Fibroblast of villous mesenchyme (primary cell): Measurements from ENCODE around the gene NUMB. TPM values are rescaled to one million over a fixed set of nuclear protein-coding genes. Genes with fewer than 3 reads are reported as not detected.

Experiments
- DNase-seq: peaks from one replicate; pipeline ENCODE4 v3.0.0-alpha.2; 2010; ENCODE audit warnings: low read depth
- H3K4me3 ChIP-seq: 2 replicates; pipeline ENCODE4 v1.5.1; 2011; ENCODE audit warnings: low read depth, mild to moderate bottlenecking, low read length
- total RNA-seq: library from RNA; depleted of rRNA; stranded (reverse); fragments of >200 nt; gene quantifications from 2 replicates; pipeline ENCODE4 v1.2.3, GENCODE V29; 2012
- TF ChIP-seq, protein P1 (sequence below): IDR thresholded peaks from 2 replicates; pipeline ENCODE4 v1.5.1; 2012; ENCODE audit warnings: low read depth, mild to moderate bottlenecking, low read length; ENCODE audit not compliant: insufficient read depth

The NUMB gene
- total RNA-seq, 1 donor, result 35.4 TPM

DNA sequence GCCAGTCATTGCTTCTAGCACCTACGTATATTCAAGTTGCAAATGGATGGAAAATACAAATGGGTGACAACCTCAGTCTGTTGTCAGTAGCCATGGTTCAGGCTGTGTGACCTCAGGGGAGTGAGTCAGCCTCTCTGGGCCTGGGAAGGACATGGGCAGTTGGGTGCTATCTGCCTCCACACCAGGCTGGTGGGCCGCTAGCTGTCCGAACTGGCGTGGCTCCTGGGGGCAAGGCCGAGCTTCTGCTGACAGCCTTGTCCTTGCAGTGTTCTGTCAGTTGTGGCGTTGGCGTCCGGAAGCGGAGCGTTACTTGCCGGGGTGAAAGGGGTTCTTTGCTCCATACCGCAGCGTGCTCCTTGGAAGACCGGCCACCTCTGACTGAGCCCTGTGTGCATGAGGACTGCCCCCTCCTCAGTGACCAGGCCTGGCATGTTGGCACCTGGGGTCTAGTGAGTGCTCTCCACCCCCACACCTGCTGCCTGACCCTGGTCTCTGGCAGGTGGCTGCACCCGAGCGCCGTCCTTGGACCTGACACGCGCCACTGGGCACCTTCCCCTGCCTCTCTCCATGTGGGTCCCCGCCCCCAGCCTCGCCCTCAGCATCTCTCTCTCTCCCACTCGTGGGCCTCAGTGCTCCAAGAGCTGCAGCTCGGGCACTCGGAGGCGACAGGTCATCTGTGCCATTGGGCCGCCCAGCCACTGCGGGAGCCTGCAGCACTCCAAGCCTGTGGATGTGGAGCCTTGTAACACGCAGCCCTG lies 203.9 kb downstream of the NUMB start:
- DNase-seq, result no peak
- TF ChIP-seq, protein P1, sequence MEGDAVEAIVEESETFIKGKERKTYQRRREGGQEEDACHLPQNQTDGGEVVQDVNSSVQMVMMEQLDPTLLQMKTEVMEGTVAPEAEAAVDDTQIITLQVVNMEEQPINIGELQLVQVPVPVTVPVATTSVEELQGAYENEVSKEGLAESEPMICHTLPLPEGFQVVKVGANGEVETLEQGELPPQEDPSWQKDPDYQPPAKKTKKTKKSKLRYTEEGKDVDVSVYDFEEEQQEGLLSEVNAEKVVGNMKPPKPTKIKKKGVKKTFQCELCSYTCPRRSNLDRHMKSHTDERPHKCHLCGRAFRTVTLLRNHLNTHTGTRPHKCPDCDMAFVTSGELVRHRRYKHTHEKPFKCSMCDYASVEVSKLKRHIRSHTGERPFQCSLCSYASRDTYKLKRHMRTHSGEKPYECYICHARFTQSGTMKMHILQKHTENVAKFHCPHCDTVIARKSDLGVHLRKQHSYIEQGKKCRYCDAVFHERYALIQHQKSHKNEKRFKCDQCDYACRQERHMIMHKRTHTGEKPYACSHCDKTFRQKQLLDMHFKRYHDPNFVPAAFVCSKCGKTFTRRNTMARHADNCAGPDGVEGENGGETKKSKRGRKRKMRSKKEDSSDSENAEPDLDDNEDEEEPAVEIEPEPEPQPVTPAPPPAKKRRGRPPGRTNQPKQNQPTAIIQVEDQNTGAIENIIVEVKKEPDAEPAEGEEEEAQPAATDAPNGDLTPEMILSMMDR, result no peak
- H3K4me3 ChIP-seq, result no peak overlapping the region

- TF ChIP-seq, protein P1, result no peak
- H3K4me3 ChIP-seq, result no peak overlapping the region
- DNase-seq, result no peak
These were observed 204.6 kb downstream of the NUMB start for GRCh38 chr14:73253721-73254120.

GRCh38 chr14:73253323-73253610 lies 205.1 kb downstream of the NUMB start:
- no peak for DNase-seq
- H3K4me3 ChIP-seq, result no peak overlapping the region
- TF ChIP-seq, protein P1, result no peak

DNA sequence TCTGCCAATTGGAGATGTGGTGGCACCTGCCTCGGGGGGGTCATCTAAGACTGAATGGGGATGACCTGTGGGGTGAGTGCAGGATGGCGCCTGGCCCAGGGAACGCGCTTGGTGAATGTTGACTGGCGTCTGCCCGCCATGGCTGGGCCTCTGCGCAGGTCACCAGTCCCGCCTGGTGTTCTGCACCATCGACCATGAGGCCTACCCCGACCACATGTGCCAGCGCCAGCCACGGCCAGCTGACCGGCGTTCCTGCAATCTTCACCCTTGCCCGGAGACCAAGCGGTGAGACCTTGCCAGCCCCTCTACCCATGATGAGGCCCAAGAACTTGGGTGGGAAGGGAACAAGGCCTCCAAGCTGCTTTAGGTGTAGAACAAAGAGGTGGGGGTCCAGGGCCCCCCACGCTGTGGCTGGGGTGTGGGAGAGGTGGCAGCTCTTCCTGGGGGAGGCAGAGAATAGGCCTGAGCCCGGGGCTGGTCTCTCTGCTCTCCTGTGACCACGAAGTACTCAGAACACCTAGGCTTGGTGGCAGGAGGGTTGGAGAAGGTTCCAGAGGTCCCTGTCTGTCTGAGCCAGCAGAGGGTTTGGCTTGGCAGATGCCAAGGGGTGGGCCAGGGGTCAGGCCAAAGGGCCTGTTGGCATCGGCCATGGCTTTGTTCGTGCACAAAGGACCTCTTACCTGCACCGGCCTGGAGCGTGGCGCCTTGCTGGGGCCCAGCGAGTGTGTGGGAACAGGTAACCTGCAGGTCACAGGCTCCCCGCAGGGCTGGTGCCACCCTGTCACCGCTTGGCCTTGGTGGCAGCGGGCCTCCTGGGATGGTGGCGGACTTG lies 205.6 kb downstream of the NUMB start:
- no peak for DNase-seq
- H3K4me3 ChIP-seq, result no peak overlapping the region
- TF ChIP-seq, protein P1, result no peak

- DNase-seq, result no peak
- TF ChIP-seq, protein P1, result no peak
- H3K4me3 ChIP-seq, result no peak overlapping the region
These were observed 206.7 kb downstream of the NUMB start for GRCh38 chr14:73251516-73252215.

- DNase-seq, result no peak
- TF ChIP-seq, protein P1, result no peak
- no peak overlapping the region for H3K4me3 ChIP-seq
These were observed 207.4 kb downstream of the NUMB start for GRCh38 chr14:73250781-73251500.
